ENCODE data around the gene ZNF225. TPM values are rescaled to one million over a fixed set of nuclear protein-coding genes. Genes with fewer than 3 reads are reported as not detected.

Gene ZNF225
- polyA plus RNA-seq (2013, experiment 1 of 4), result 6.3 TPM
- 6.4 TPM for polyA plus RNA-seq (2013, experiment 2 of 4)
- 4.8 TPM for polyA plus RNA-seq (2013, experiment 3 of 4)
- polyA plus RNA-seq (2013, experiment 4 of 4), result 4.2 TPM

GRCh38 chr19:44113138-44113783 is at the start of gene ZNF225:
Gene ZNF225, plus strand, starts transcription at chr19:44113399. Its CDS starts 2,429 bp downstream, at chr19:44115828.
- Histone ChIP-seq H3K27ac (ENCODE audit: insufficient read depth, low read depth, low read length, poor library complexity, severe bottlenecking) (peak within 1 kb of the TSS; percentile 71), H3K4me3 (ENCODE audit: insufficient read depth, low read depth, low read length) (peak within 1 kb of the TSS; percentile 79)
- WGBS, 2 experiments, result 0% methylated on average over 44 of the region's 44 CpGs

GRCh38 chr19:44066305-44066704 is 46.9 kb upstream of the ZNF225 start:
- peaks cover 50% of the 10 kb centered on the region for H3K36me3 ChIP-seq (ENCODE audit: control insufficient read depth, insufficient read depth, low read length)
- H3K27ac ChIP-seq (ENCODE audit: insufficient read depth, low read depth, low read length, poor library complexity, severe bottlenecking), result no peak overlapping the region
- WGBS, 2 experiments, result 60 to 93% methylated on average over 1 to 3 of the region's 3 CpGs
- H3K9me3 ChIP-seq (ENCODE audit: control insufficient read depth, low read length), result peaks cover 9% of the 10 kb centered on the region
- H3K4me3 ChIP-seq (ENCODE audit: insufficient read depth, low read depth, low read length), result no peak overlapping the region
- no peaks in the 10 kb centered on the region for H3K4me1 ChIP-seq (ENCODE audit: control insufficient read depth, insufficient read depth, low read length)
- H3K27me3 ChIP-seq (ENCODE audit: control insufficient read depth, insufficient read depth, low read length, poor library complexity, severe bottlenecking), result no peaks in the 10 kb centered on the region

More at GRCh38 chr19:44113138-44113783, at the start of gene ZNF225:
- no peaks in the 10 kb centered on the region for H3K4me1 ChIP-seq (ENCODE audit: control insufficient read depth, insufficient read depth, low read length)
- no peaks in the 10 kb centered on the region for H3K9me3 ChIP-seq (ENCODE audit: control insufficient read depth, low read length)
- H3K36me3 ChIP-seq (ENCODE audit: control insufficient read depth, insufficient read depth, low read length), result peaks cover 3% of the 10 kb centered on the region
- no peaks in the 10 kb centered on the region for H3K27me3 ChIP-seq (ENCODE audit: control insufficient read depth, insufficient read depth, low read length, poor library complexity, severe bottlenecking)

- 100% methylated on average over 1 of the region's 1 CpG for WGBS, 2 experiments
- Histone ChIP-seq H3K27ac (ENCODE audit: insufficient read depth, low read depth, low read length, poor library complexity, severe bottlenecking) (no peak overlapping the region), H3K4me1 (ENCODE audit: control insufficient read depth, insufficient read depth, low read length) (no peaks in the 10 kb centered on the region), H3K27me3 (ENCODE audit: control insufficient read depth, insufficient read depth, low read length, poor library complexity, severe bottlenecking) (peaks cover 9% of the 10 kb centered on the region), H3K36me3 (ENCODE audit: control insufficient read depth, insufficient read depth, low read length) (peaks cover 28% of the 10 kb centered on the region), H3K4me3 (ENCODE audit: insufficient read depth, low read depth, low read length) (no peak overlapping the region), H3K9me3 (ENCODE audit: control insufficient read depth, low read length) (peaks cover 9% of the 10 kb centered on the region)
Observed at GRCh38 chr19:44069415-44069814, 43.8 kb upstream of the ZNF225 start.

GRCh38 chr19:44071824-44072542 is 41.2 kb upstream of the ZNF225 start, which contains the start of gene ZNF284:
Gene ZNF284, plus strand, starts transcription at chr19:44072159. Its CDS starts 4,231 bp downstream, at chr19:44076390.
- no peak within 1 kb of the TSS for H3K27ac ChIP-seq (ENCODE audit: insufficient read depth, low read depth, low read length, poor library complexity, severe bottlenecking)
- no peaks in the 10 kb centered on the region for H3K4me1 ChIP-seq (ENCODE audit: control insufficient read depth, insufficient read depth, low read length)
- H3K9me3 ChIP-seq (ENCODE audit: control insufficient read depth, low read length), result no peaks in the 10 kb centered on the region
- WGBS, 2 experiments, result 4 to 6% methylated on average over 38 to 40 of the region's 40 CpGs
- H3K27me3 ChIP-seq (ENCODE audit: control insufficient read depth, insufficient read depth, low read length, poor library complexity, severe bottlenecking), result peaks cover 9% of the 10 kb centered on the region
- peaks cover 8% of the 10 kb centered on the region for H3K36me3 ChIP-seq (ENCODE audit: control insufficient read depth, insufficient read depth, low read length)
- H3K4me3 ChIP-seq (ENCODE audit: insufficient read depth, low read depth, low read length), result peak within 1 kb of the TSS; percentile 67

GRCh38 chr19:44072543-44073401 is 40.4 kb upstream of the ZNF225 start:
- peak overlapping the region; percentile 67 for H3K4me3 ChIP-seq (ENCODE audit: insufficient read depth, low read depth, low read length)
- peaks cover 9% of the 10 kb centered on the region for H3K27me3 ChIP-seq (ENCODE audit: control insufficient read depth, insufficient read depth, low read length, poor library complexity, severe bottlenecking)
- 53 to 58% methylated on average over 18 of the region's 18 CpGs for WGBS, 2 experiments
- H3K4me1 ChIP-seq (ENCODE audit: control insufficient read depth, insufficient read depth, low read length), result no peaks in the 10 kb centered on the region
- H3K9me3 ChIP-seq (ENCODE audit: control insufficient read depth, low read length), result no peaks in the 10 kb centered on the region
- H3K27ac ChIP-seq (ENCODE audit: insufficient read depth, low read depth, low read length, poor library complexity, severe bottlenecking), result no peak overlapping the region
- no peaks in the 10 kb centered on the region for H3K36me3 ChIP-seq (ENCODE audit: control insufficient read depth, insufficient read depth, low read length)

- no peaks in the 10 kb centered on the region for H3K9me3 ChIP-seq (ENCODE audit: control insufficient read depth, low read length)
- 89 to 94% methylated on average over 1 to 2 of the region's 2 CpGs for WGBS, 2 experiments
- peaks cover 9% of the 10 kb centered on the region for H3K27me3 ChIP-seq (ENCODE audit: control insufficient read depth, insufficient read depth, low read length, poor library complexity, severe bottlenecking)
- no peak overlapping the region for H3K4me3 ChIP-seq (ENCODE audit: insufficient read depth, low read depth, low read length)
- no peaks in the 10 kb centered on the region for H3K4me1 ChIP-seq (ENCODE audit: control insufficient read depth, insufficient read depth, low read length)
- H3K27ac ChIP-seq (ENCODE audit: insufficient read depth, low read depth, low read length, poor library complexity, severe bottlenecking), result no peak overlapping the region
- peaks cover 7% of the 10 kb centered on the region for H3K36me3 ChIP-seq (ENCODE audit: control insufficient read depth, insufficient read depth, low read length)
Observed at GRCh38 chr19:44076325-44076724, 36.9 kb upstream of the ZNF225 start.

- no peaks in the 10 kb centered on the region for H3K9me3 ChIP-seq (ENCODE audit: control insufficient read depth, low read length)
- no peaks in the 10 kb centered on the region for H3K4me1 ChIP-seq (ENCODE audit: control insufficient read depth, insufficient read depth, low read length)
- H3K36me3 ChIP-seq (ENCODE audit: control insufficient read depth, insufficient read depth, low read length), result no peaks in the 10 kb centered on the region
- H3K27ac ChIP-seq (ENCODE audit: insufficient read depth, low read depth, low read length, poor library complexity, severe bottlenecking), result no peak overlapping the region
- H3K27me3 ChIP-seq (ENCODE audit: control insufficient read depth, insufficient read depth, low read length, poor library complexity, severe bottlenecking), result no peaks in the 10 kb centered on the region
- WGBS, 2 experiments, result 73 to 76% methylated on average over 2 of the region's 4 CpGs
- no peak overlapping the region for H3K4me3 ChIP-seq (ENCODE audit: insufficient read depth, low read depth, low read length)
Observed at GRCh38 chr19:44092108-44092507, 21.1 kb upstream of the ZNF225 start.

GRCh38 chr19:44093931-44094765 is 19.1 kb upstream of the ZNF225 start, which contains the start of gene ZNF224:
Gene ZNF224, plus strand, starts transcription at chr19:44094361. Its CDS starts 3,513 bp downstream, at chr19:44097874.
- H3K27me3 ChIP-seq (ENCODE audit: control insufficient read depth, insufficient read depth, low read length, poor library complexity, severe bottlenecking), result no peaks in the 10 kb centered on the region
- H3K36me3 ChIP-seq (ENCODE audit: control insufficient read depth, insufficient read depth, low read length), result no peaks in the 10 kb centered on the region
- no peaks in the 10 kb centered on the region for H3K4me1 ChIP-seq (ENCODE audit: control insufficient read depth, insufficient read depth, low read length)
- no peak within 1 kb of the TSS for H3K27ac ChIP-seq (ENCODE audit: insufficient read depth, low read depth, low read length, poor library complexity, severe bottlenecking)
- WGBS, 2 experiments, result 0% methylated on average over 50 of the region's 50 CpGs
- no peaks in the 10 kb centered on the region for H3K9me3 ChIP-seq (ENCODE audit: control insufficient read depth, low read length)
- peak within 1 kb of the TSS; percentile 88 for H3K4me3 ChIP-seq (ENCODE audit: insufficient read depth, low read depth, low read length)

- Histone ChIP-seq H3K4me3 (ENCODE audit: insufficient read depth, low read depth, low read length) (no peak overlapping the region), H3K36me3 (ENCODE audit: control insufficient read depth, insufficient read depth, low read length) (peaks cover 41% of the 10 kb centered on the region), H3K27me3 (ENCODE audit: control insufficient read depth, insufficient read depth, low read length, poor library complexity, severe bottlenecking) (no peaks in the 10 kb centered on the region), H3K4me1 (ENCODE audit: control insufficient read depth, insufficient read depth, low read length) (no peaks in the 10 kb centered on the region), H3K9me3 (ENCODE audit: control insufficient read depth, low read length) (no peaks in the 10 kb centered on the region), H3K27ac (ENCODE audit: insufficient read depth, low read depth, low read length, poor library complexity, severe bottlenecking) (no peak overlapping the region)
- WGBS, 2 experiments, result 87 to 96% methylated on average over 3 of the region's 3 CpGs
Observed at GRCh38 chr19:44107751-44108150, 5.4 kb upstream of the ZNF225 start.
